Measurements from ENCODE around the gene ANKRD22.
A peak's percentile ranks its signal among the peaks of the same experiment; 100 is the strongest.
"Not testable (repeated sequence)": the region's sequence is repeated elsewhere in the genome, so short reads cannot be mapped to it uniquely, and the experiment has no call there.

The ANKRD22 gene

DNA sequence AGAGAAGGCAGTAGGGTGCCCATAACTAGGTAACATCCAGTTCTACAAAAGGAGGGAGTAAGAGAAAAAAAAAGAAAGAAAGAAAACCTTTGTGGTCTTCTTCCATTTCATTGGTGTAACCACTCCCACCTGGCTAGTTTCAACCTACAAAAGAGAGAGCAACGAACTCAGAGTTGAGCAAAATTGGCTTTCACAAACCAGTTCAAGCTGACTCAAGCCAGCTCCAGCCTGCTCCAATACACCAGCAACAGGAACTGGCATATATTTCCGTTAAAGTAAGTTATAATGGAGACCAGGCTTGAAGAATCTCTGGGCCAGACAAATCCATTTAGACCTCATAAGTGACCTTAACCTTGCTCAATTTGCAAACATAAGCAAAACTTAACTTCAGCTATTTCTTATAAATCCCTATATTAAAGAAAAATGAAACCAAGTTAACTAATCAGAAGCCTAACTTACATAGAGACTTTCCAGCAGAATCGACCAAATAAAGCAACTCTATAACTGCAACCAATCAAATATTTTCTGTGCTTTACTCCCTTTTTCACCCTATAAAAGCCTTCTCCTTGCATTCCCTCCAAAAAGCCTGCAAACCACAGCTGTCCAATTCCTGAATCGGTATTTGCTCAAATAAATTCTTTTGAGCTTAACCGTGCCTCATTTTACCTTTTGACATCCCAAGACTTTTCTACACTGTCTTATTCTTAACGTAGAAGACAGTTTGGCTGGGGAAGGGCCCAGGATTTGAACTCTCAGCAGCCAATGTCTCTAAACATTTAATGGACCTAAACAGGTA is 10.1 kb downstream of the ANKRD22 start:
- Histone ChIP-seq H3K27ac (peak overlapping the region in 9 of 21 experiments; percentile 7 to 57 (median 23)), H3K4me3 (no peak overlapping the region)

DNA sequence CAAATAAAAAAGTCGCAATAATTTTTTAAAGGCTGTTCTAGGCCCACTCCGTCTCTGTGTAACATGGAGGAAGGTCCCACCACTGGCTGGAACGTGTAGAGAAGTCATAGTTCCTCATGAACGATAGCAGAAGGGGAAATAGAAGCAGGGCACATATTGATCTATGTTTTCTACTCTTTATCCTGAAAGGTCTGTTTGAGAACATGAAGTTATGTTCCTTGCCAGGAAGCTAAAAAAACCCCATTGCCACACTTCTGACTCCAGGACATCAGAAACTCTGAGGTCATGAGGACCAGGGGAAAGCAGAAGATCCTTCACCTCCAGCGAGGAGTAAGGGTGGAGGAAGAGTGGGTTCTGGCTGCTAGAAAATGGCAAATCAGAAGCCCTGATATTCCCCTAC is 10.8 kb downstream of the ANKRD22 start:
- Histone ChIP-seq H3K4me3 (no peak overlapping the region), H3K27ac (peak overlapping the region in 8 of 21 experiments; percentile 11 to 57 (median 24))

DNA sequence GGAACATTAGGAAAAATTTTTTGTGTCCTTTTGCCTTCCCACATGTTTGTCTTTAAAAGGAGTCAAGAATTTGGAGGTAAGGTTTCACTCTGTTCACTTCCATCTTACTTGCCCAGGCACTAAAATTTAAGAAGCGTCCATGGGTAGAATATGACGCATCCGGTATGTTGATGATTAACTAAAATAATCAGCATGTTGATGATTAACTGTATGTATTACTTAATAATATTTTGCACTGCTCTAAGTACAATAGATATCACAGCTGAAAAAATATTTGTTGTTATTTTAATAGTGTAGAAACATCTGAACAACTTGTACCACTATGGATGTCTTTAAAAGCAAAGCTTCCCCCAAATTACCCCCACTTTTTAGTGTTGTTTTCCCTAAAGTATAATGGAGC is 11.5 kb downstream of the ANKRD22 start:
- Histone ChIP-seq H3K27ac (no peak overlapping the region), H3K4me3 (no peak overlapping the region)

DNA sequence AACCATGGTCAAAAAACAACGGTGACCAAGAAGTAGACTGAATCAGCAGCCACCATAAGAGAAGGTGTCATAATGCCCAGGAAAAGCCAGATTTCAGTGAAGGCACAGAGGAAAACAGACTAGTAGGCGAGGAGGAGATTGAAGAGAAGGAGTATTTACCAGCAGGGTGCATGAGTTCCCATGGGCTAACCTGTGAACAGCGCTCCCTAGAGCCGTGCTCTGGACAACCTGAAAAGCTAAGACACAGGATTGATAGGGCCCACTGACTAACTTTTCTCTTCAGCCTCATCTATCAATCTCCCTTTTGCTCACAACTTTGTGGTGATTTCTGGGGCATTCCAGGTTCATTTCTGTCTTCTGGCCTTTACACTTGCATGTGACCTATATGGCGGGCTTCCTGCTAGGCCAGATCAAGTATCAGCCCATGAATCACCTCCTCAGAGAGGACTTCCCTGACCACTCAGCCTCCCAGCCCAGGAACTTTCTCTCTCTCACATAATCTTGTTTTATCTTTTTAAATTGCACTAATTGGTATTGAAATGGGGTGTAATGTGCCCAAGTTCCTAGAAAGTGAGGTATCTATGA is 12.8 kb downstream of the ANKRD22 start:
- no peak overlapping the region for H3K27ac ChIP-seq
- H3K4me3 ChIP-seq, result no peak overlapping the region

DNA sequence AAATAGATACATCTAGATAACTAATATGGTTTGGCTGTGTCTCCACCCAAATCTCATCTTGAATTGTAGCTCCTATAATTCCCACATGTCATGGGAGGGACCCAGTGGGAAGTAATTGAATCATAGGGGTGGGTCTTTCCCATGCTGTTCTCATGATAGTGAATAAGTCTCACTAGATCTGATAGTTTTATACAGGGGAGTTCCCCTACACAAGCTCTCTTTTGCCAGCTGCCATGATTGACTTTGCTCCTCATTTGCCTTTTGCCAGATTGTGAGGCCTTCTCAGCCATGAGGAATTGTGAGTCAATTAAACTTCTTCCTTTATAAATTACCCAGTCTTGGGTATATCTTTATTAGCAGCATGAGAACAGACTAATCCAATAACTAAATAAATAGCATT is 14.0 kb downstream of the ANKRD22 start:
- H3K4me3 ChIP-seq, H3K27ac ChIP-seq: not testable (repeated sequence)

DNA sequence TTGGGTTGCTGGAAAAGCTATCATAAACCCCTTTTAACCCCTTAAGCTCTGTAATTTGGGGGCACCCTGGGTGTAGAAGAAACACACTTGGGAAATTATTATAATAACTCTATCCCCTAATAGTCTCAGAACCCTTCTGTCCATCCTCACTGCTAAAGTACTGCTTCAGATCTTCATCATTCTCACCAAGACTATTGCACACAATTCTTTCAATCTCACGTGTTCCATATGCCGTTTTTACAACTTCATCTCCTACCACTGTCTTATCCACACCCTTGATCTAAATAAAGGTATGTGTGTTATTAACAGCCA is 15.8 kb downstream of the ANKRD22 start:
- Histone ChIP-seq H3K4me3 (no peak overlapping the region), H3K27ac (no peak overlapping the region)

DNA sequence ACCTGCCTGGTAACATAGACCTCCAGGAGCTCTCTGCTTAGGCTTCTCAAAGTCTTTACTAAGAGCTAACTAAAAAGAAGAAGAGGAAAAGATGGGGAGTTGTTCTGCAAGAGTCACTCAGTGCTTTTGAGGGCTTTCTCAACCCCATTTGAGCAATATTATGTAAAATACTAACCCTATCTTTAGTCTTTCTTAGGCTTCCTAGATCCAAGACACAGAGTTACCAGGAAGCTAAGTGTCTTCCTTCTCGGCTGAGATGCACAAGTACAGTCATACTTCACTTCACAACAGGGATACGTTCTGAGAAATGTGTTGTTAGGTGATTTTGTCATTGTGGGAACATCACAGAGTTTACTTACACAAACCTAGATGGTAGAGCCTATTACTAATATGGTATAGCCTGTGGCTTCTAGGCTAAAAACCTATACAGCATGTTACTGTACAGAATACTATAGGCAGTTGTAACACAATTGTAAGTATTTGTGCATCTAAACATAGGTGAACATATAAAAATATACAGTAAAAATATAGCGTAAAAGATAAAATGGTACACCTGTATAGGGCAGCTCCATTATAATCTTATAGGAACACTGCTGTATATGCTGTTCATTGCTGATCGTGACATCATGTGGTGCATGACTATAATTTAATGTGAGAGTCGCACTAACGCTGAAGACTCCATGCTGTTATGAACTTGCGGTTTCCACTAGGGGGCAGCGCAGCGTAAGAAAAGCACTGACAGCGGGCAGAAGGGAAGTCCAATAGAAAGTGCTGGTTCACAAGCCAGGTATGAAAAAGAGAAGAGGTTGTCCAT is 16.3 kb downstream of the ANKRD22 start:
- no peak overlapping the region for H3K4me3 ChIP-seq
- H3K27ac ChIP-seq, result no peak overlapping the region

DNA sequence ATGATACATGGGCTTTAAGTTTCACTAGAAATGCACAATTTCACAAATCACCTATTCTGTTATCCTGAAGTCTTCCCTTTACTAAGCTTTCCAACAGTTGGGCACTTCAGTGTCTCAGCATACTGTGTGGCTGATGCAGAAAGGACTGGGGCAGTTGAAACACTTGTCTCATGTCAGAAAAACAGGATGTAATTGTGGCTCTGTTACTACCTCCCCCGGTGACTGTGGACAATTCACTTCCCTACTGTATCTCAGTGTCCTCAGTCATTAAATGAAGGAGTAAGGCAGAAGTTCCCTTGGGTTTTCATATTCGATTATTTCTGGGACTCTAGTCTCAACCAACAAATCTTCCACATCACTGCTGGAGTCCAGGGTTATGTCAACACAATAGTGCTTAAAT is 17.9 kb downstream of the ANKRD22 start:
- H3K27ac ChIP-seq, result peak overlapping the region in 1 of 21 experiments; percentile 51

DNA sequence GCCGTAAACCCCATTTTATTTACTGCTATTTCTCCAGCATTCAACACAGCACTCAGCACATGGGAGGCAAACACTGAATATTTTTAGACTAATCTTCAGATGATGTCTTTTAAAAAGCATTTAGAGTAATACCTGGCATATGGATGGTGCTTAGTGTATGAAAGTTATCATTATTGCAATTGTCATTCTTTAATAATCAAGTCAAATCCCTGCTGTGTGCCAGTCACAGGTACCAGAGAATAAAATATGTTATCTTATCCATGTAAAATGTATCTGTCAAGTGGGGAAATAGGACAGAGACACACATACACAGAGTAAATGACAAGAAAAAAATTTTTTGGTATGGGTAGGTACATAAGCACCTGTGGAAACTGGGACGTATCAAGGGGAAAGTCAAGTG is 18.5 kb downstream of the ANKRD22 start:
- Histone ChIP-seq H3K27ac (peak overlapping the region in 1 of 21 experiments; percentile 51), H3K4me3 (no peak overlapping the region)

More for the DNA sequence above, 17.9 kb downstream of the ANKRD22 start:
- H3K4me3 ChIP-seq, result no peak overlapping the region

DNA sequence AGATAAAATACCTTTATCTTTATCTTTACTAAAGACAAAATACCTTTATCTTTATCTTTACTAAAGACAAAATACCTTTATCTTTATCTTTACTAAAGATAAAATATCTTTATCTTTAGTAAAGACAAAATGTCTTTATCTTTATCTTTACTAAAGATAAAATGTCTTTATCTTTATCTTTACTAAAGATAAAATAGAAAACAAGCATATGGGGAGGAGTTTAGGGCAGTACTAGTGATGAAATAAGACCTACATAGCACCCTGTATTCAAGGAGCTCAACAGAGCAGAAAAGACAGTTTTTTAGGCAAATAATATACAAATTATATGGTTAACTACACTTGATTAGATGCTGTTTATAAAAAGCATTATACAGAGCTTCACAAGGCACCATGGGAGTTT is 19.3 kb downstream of the ANKRD22 start:
- H3K4me3 ChIP-seq, result no peak overlapping the region
- H3K27ac ChIP-seq, result peak overlapping the region in 1 of 21 experiments; percentile 39

DNA sequence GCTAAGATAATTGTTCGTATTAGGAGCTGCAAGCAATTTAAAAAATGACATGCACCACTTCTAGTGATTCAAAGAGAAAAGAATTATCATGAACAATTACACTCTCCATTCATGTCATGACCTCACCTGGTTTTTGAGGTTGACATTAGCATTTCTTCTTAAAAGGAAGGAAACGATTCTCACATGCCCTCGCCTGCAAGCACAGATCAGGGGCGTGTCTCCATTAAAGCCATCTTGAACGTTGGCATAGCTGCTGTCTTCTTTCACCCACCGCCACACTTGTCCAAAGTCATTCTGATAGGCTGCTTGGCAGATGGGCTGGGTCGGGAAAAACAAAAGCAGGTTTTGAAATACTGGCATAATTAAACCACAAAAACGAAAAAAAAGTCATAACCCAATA is 19.9 kb downstream of the ANKRD22 start:
- peak overlapping the region in 2 of 21 experiments; percentile 8 to 32 for H3K27ac ChIP-seq
- no peak overlapping the region for H3K4me3 ChIP-seq

DNA sequence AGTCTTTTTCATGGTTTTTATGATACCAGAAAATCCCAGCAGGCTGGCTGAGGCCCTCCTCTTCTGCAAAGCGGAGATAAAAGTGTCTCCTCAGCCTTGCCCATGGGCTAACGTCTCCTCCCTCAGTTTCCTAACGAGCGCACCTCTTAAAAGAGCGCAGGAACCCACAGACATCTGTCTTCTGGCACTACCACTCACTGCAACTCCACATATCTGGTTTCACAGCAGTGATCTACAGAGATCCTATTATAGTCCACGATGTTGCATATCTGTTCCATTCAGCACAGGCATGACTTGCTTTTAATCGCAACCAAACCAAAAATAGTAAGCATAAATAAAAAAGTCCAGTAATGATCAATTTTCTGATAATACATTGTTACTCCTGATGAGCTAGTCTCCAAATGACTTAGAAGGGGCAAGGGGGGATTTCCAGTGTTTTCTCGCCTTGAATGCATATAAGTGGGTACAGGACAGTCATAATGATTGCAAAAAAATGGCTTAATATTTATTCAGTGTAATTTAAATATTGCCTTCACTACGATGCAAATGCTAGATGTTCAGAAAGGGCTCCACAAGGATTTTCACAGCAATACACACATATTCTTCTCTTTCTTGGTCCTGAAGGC is 20.9 kb downstream of the ANKRD22 start:
- H3K27ac ChIP-seq, result peak overlapping the region in 2 of 21 experiments; percentile 8 to 32
- no peak overlapping the region for H3K4me3 ChIP-seq

DNA sequence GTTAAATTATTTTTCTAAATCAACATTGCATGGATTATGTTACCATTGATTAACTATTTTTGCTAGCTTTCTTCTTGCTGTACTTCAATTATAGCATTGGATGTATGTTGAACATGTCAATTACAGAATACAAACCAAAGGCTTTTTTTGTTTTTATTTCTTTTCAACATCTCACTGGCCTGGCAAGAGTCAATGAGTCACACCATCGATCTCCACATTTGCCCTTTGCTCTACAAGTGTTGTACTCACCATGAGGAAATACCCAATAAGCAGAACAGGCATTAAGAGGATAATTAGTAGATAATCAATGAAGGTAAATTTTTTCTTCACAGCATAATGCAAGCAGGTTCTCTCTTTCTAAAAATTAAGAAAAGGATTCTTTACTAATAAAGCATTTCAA is 23.3 kb downstream of the ANKRD22 start:
- no peak overlapping the region for H3K4me3 ChIP-seq
- H3K27ac ChIP-seq, result no peak overlapping the region

DNA sequence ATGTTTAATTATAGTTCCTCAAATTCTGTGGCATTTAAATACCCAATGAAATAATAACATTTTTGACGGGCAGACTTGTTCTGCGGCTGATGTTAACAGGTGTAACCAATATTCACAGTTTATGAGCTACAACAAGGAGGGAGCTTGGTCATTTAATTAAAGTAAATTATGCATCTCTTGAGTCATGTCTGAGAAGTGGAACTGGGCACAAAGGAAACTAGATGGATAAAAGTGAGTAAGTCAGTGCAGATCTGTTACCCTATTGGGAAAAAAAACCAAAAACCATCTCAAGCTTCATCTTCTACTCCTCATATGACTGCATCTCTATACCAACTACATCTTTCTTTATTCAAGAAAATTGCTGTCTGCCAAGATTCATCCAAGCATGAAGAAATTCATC is 24.0 kb downstream of the ANKRD22 start:
- H3K4me3 ChIP-seq, result no peak overlapping the region
- H3K27ac ChIP-seq, result no peak overlapping the region

DNA sequence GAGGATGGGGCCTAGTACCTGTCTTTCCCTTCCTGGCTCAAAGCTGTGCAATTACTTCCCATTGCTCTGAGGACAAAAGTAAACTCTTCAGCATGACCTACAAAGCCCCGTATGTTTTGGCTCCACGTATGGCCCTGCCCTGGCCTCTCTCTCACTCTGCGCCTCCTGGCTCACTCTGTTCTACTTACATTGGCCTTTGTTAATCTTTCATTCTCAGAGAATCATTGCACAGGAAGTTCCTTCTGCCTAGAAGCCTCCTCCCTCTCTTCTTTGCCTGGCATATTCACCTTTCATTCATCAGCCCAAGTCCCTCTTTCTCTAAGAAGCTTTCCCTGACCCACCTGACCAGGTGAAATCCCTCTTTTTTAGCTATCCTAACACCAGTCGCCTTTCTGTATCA is 25.3 kb downstream of the ANKRD22 start:
- Histone ChIP-seq H3K27ac (peak overlapping the region in 3 of 21 experiments; percentile 17 to 24 (median 20)), H3K4me3 (no peak overlapping the region)

DNA sequence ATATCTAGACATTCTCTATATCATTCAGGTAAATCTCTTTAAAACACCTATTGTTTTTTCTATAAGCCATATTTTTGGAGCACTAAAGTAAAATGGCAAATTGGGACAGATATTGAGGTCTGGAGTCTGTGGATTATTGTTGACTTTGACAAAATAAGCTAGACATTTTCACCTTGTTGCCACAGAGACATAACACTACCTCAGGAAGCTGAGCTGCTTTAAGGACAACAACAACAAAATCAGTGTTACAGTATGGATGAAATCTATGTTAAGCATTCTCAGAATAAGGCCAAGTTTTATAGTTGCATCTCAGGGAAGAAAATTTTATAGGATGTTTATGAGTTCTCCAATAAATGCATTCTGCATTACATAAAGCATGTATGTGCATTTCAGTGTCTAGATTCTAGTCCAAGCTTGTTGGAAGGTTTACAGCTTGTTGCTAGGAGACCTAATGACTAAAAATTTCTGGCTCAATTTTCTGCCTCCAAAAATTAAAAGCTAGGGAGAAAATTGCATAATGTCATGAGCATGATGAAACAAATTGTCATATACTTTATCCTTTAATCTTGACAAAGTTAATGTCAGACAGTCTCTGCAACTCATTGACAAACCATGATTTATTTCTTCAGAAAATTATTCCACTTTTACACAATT is 30.8 kb downstream of the ANKRD22 start:
- H3K4me3 ChIP-seq, result no peak overlapping the region
- H3K27ac ChIP-seq, result peak overlapping the region in 4 of 21 experiments; percentile 3 to 66 (median 28)

DNA sequence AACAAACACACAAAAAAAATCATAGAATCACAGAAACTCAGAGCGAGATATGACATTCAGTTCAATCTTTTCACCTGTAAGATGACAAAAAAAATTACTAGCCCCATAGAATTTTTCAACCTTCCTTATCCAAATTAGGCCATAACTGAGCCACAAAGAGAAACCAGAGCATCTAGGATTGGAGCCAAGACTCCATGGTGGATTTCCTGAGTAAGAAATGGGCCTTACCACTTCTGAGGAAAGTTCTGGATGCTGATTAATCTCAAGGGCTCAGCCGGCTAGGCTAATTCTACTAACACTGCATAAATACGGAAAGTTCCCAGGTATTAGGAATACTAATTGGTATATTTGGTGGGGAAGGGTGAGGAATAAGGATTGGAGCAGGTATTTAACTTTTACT is 32.4 kb downstream of the ANKRD22 start:
- Histone ChIP-seq H3K4me3 (no peak overlapping the region), H3K27ac (peak overlapping the region in 1 of 21 experiments; percentile 18)

DNA sequence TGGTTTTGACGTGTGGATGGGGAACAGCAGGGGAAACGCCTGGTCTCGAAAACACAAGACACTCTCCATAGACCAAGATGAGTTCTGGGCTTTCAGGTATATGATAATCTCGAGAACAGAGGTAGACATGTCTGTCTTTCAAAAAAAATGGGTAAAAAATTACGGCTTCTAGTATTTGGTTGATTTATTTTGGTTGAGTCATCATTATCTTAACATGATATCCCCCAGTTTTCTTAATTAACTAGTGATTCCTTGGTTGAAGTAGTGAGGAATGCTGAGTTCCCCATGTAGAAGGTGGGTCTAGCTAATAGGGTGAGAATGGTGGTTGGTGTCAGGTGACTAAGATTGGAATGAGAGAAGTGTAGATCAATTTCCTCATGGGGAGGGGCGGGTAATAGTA is 38.4 kb downstream of the ANKRD22 start:
- no peak overlapping the region for H3K4me3 ChIP-seq
- H3K27ac ChIP-seq, result no peak overlapping the region

DNA sequence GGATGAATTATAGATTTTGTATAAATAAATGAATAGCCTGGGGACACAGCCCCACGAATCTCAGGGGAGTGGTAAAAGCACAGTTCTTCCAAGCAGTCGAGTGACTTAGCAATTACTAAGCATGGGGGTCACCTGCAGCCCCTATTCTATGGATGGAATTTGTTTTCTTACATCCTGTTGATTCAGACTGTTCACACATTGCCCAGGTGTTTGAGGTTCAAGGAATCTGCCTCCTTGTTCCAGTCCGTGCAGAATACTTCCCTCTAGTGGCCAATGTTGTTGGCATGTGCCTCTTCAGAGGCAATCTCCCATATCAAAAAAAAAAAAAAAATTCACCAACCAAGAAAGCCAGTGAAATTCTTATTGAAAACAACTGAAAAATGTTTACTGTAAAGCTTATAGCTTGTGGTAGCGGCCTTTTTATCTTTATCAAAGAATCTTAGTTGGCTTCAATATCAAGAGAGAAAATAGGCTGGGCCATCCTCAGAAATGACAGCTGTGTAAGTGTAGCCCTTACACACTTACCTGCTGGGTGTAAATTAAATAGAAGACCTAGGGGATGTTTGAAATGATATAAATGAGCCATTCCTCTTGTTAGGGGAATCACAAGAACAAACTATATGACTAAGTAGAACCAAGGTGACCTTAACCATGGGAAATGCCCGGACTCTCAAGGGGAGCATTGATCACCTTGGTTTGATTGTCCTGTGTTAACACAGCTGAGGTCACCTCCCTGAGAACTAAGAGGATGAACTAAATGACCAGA is 41.3 kb downstream of the ANKRD22 start:
- no peak overlapping the region for H3K4me3 ChIP-seq
- H3K27ac ChIP-seq, result no peak overlapping the region

Measured in skin epidermis (tissue), 12 donors.